Measurements from ENCODE around the gene TMEM131. TPM values are rescaled to one million over a fixed set of nuclear protein-coding genes. Genes with fewer than 3 reads are reported as not detected.

TMEM131 gene
- total and polyA plus RNA-seq, 2 of the 8 experiments (the other 6 are each of a cell fraction or from before 2014, with no cell fraction given) = 9.7 to 22.9 TPM

DNA sequence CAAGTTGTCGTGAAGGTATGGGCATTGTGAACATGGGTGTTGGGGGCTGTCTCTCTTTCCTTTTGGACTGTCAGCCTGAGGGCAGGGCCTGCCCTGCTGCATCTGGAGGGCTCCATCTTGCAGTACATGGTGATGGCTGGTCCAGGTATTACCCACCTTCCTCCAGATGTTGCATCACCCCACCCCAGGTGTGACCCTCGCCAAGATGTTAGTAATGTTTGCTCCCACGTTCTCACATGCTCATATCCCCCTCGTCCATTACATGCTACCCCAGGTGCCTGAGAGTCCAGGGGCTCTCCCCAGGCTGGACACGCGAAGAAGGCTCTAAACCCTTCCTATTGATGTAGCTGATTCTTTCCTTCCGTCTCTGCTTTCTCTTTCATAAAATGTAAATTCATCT is 268.5 kb downstream of the TMEM131 start:
- Histone ChIP-seq H3K79me2 (ENCODE audit: control insufficient read depth in 1 of 2, insufficient read depth in 2 of 2, low read length in 2 of 2) (no peaks in the 10 kb centered on the region), H3K23me2 (ENCODE audit: low read depth, low read length) (no peaks in the 10 kb centered on the region), H3K4ac (replicated peaks; ENCODE audit: insufficient read length, low read depth, low read length) (no peak overlapping the region), H3K27me3 (replicated peaks in 1 of 4; ENCODE audit: control insufficient read depth in 3 of 4, extremely low read depth in 1 of 4, insufficient read depth in 3 of 4, low read length in 3 of 4) (no peaks in the 10 kb centered on the region), H3K36me3 (ENCODE audit: control insufficient read depth in 2 of 4, insufficient read depth in 4 of 4, low read length in 3 of 4) (no peaks in the 10 kb centered on the region), H4K91ac (replicated peaks; ENCODE audit: insufficient read length, low read length) (no peak overlapping the region), H3K79me1 (ENCODE audit: low read depth, low read length) (no peaks in the 10 kb centered on the region), H4K20me1 (replicated peaks in 1 of 2; ENCODE audit: control insufficient read depth in 1 of 2, insufficient read depth in 2 of 2, low read length in 2 of 2) (peaks cover 0 to 2% of the 10 kb centered on the region in 2 experiments), H3K27ac (ENCODE audit: low read depth, low read length) (no peak overlapping the region), H2BK12ac (ENCODE audit: low read depth, low read length) (no peak overlapping the region), H2BK5ac (ENCODE audit: low read depth, low read length) (no peak overlapping the region), H3K23ac (ENCODE audit: insufficient read length) (no peak overlapping the region), H3K4me2 (ENCODE audit: insufficient read depth in 1 of 2, low read depth in 2 of 2, low read length in 2 of 2) (no peak overlapping the region), H3K9ac (replicated peaks in 1 of 4; ENCODE audit: extremely low read depth in 1 of 4, low read depth in 3 of 4, low read length in 3 of 4) (no peak overlapping the region), H3K4me1 (replicated peaks in 1 of 4; ENCODE audit: control insufficient read depth in 3 of 4, insufficient read depth in 4 of 4, low read length in 3 of 4) (no peaks in the 10 kb centered on the region; a peak in 1 of 7 replicates), H3K56ac (replicated peaks; ENCODE audit: insufficient read length, low read depth, low read length) (no peak overlapping the region), H2AFZ (ENCODE audit: low read length) (no peak overlapping the region), H4K8ac (ENCODE audit: extremely low read depth, insufficient read depth, low read length) (no peak overlapping the region), H4K5ac (ENCODE audit: insufficient read length, low read depth, low read length) (no peak overlapping the region), H2BK15ac (ENCODE audit: low read length) (no peak overlapping the region), H2BK20ac (ENCODE audit: low read length) (no peak overlapping the region), H2BK120ac (replicated peaks; ENCODE audit: low read depth, low read length) (no peak overlapping the region), H2AK5ac (ENCODE audit: low read depth, low read length) (no peak overlapping the region), H3K9me3 (ENCODE audit: insufficient read depth in 2 of 2, low read depth in 1 of 2, low read length in 1 of 2) (no peaks in the 10 kb centered on the region), H3K4me3 (ENCODE audit: extremely low read depth in 1 of 4, insufficient read depth in 2 of 4, low read depth in 3 of 4, low read length in 4 of 4) (no peak overlapping the region), H3K14ac (ENCODE audit: insufficient read length) (no peak overlapping the region), H3K18ac (ENCODE audit: extremely low read depth, low read length) (no peak overlapping the region)
- POLR2A ChIA-PET (ENCODE audit: partially characterized antibody) = no interaction called here
- FAIRE-seq (no peak), DNase-seq (ENCODE audit: low read depth in 1 of 2, low spot score in 2 of 2) (no peak)
- CTCF ChIA-PET (ENCODE audit: partially characterized antibody) = interaction anchor here (0.7 to 11.0 kb wide), 7 partner anchors 14 to 27 kb away, joined by 3 to 105 read pairs (median 4); no protein-coding TSS in a partner anchor
- 94% methylated on average over 7 of the region's 7 CpGs; no CpG with 5 or more reads in 1 of the 2 experiments for WGBS, 2 experiments (ENCODE audit: extremely low coverage in 1 of 2, insufficient coverage in 1 of 2, insufficient read length in 1 of 2, insufficient replicate concordance in 2 of 2, low coverage in 1 of 2, low lambda C conversion rate in 2 of 2, missing lambda C conversion rate in 1 of 2)
- TF ChIP-seq CHD1 (IDR thresholded peaks at IDR 0.05; ENCODE audit: low read depth, low read length) = no peak
- no peak for TF ChIP-seq JUN (IDR thresholded peaks at IDR 0.05; ENCODE audit: low read depth, low read length)
- no peak for TF ChIP-seq CBX8 (IDR thresholded peaks at IDR 0.05; ENCODE audit: borderline replicate concordance, low read depth, low read length)
- TF ChIP-seq, protein P1, sequence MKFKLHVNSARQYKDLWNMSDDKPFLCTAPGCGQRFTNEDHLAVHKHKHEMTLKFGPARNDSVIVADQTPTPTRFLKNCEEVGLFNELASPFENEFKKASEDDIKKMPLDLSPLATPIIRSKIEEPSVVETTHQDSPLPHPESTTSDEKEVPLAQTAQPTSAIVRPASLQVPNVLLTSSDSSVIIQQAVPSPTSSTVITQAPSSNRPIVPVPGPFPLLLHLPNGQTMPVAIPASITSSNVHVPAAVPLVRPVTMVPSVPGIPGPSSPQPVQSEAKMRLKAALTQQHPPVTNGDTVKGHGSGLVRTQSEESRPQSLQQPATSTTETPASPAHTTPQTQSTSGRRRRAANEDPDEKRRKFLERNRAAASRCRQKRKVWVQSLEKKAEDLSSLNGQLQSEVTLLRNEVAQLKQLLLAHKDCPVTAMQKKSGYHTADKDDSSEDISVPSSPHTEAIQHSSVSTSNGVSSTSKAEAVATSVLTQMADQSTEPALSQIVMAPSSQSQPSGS (IDR thresholded peaks at IDR 0.05; ENCODE audit: low read length) = no peak
- no peak for TF ChIP-seq KDM4A (IDR thresholded peaks at IDR 0.05; ENCODE audit: low read depth, low read length, severe bottlenecking)
- no peak for TF ChIP-seq YY1 (IDR thresholded peaks at IDR 0.05; ENCODE audit: low read depth, low read length)
- no peak for TF ChIP-seq BACH1 (IDR thresholded peaks at IDR 0.05; ENCODE audit: low read length)
- no peak for TF ChIP-seq ASH2L (IDR thresholded peaks at IDR 0.05; ENCODE audit: low read length)
- no peak for TF ChIP-seq MAFK (IDR thresholded peaks at IDR 0.05; ENCODE audit: low read depth, low read length)
- TF ChIP-seq TAF7 (optimal IDR thresholded peaks at IDR 0.05; ENCODE audit: borderline replicate concordance, low read depth, low read length) = no peak
- TF ChIP-seq, protein P2, sequence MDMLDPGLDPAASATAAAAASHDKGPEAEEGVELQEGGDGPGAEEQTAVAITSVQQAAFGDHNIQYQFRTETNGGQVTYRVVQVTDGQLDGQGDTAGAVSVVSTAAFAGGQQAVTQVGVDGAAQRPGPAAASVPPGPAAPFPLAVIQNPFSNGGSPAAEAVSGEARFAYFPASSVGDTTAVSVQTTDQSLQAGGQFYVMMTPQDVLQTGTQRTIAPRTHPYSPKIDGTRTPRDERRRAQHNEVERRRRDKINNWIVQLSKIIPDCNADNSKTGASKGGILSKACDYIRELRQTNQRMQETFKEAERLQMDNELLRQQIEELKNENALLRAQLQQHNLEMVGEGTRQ (IDR thresholded peaks at IDR 0.05; ENCODE audit: low read length) = no peak
- no peak for TF ChIP-seq SIX5 (IDR thresholded peaks at IDR 0.05; ENCODE audit: low read depth, low read length)
- no peak for TF ChIP-seq TBP (IDR thresholded peaks at IDR 0.05; ENCODE audit: low read depth, low read length)

Data from H1 (cell line).